Esophagus muscularis mucosa (tissue), 3 donors: ENCODE results near the gene ATOH1.

Experiments
- CTCF ChIP-seq, 3 experiments: fragments of 200-600 bp in 2 of 3; fragments of 450-650 bp in 1 of 3; sonication (generic) in 2 of 3; IDR thresholded peaks; one replicate each; pipeline ENCODE4 v1.5.1; 2017 to 2019; ENCODE audit warnings: antibody characterized with exemption in 3 of 3, mild to moderate bottlenecking in 2 of 3, moderate library complexity in 1 of 3
- POLR2A ChIP-seq: fragments of 450-650 bp; IDR thresholded peaks from one replicate; pipeline ENCODE4 v1.6.1; 2017; ENCODE audit warnings: antibody characterized with exemption, moderate library complexity, mild to moderate bottlenecking, low read depth

- no peak for TF ChIP-seq CTCF (IDR thresholded peaks at IDR 0.05)
- no peak for TF ChIP-seq POLR2A
These were observed 5.9 kb downstream of the ATOH1 start for GRCh38 chr4:93834249-93835066.
